ENCODE data around the gene PARD6G. TPM values are rescaled to one million over a fixed set of nuclear protein-coding genes. Genes with fewer than 3 reads are reported as not detected.

Gene PARD6G
- total and polyA plus RNA-seq, 2 experiments from 2014 or later, result 0.22 to 0.53 TPM

- no peak for DNase-seq
- H3K27me3 ChIP-seq (replicated peaks; ENCODE audit: insufficient read depth), result no peaks in the 10 kb centered on the region
- 72 to 76% methylated on average over 8 to 9 of the region's 9 CpGs for WGBS, 2 experiments (ENCODE audit: low coverage in 1 of 2, low lambda C conversion rate in 2 of 2, missing lambda C conversion rate in 2 of 2)
- H3K36me3 ChIP-seq (ENCODE audit: low read depth), result no peaks in the 10 kb centered on the region
- H3K4me2 ChIP-seq (ENCODE audit: unreplicated experiment), result no peak overlapping the region
- H3K27ac ChIP-seq, result no peak overlapping the region
- H3K79me2 ChIP-seq (ENCODE audit: insufficient read depth), result no peaks in the 10 kb centered on the region
- H3K9me2 ChIP-seq (ENCODE audit: insufficient read depth), result no peaks in the 10 kb centered on the region
- no peak for TF ChIP-seq EZH2 (IDR thresholded peaks at IDR 0.05; ENCODE audit: insufficient read depth, poor library complexity, severe bottlenecking)
- TF ChIP-seq EZH2phosphoT487 (IDR thresholded peaks at IDR 0.05; ENCODE audit: insufficient read depth, low read depth), result no peak
- no peaks in the 10 kb centered on the region for H4K20me1 ChIP-seq (ENCODE audit: insufficient read depth)
- no peaks in the 10 kb centered on the region for H3K9me3 ChIP-seq (ENCODE audit: low read depth)
- in situ Hi-C loops (cut with MboI), result no loop called here
- H3K4me3 ChIP-seq, result no peak overlapping the region
- H2AFZ ChIP-seq, result no peak overlapping the region
- H3K4me1 ChIP-seq (ENCODE audit: insufficient read depth), result no peaks in the 10 kb centered on the region
- H3F3A ChIP-seq (ENCODE audit: insufficient read depth), result no peaks in the 10 kb centered on the region
- no peak overlapping the region for H3K9ac ChIP-seq
Measured at GRCh38 chr18:80201739-80202138, 45.6 kb downstream of the PARD6G start.

GRCh38 chr18:80200932-80201672 is 46.2 kb downstream of the PARD6G start:
- no peak overlapping the region for H3K9ac ChIP-seq
- H3F3A ChIP-seq (ENCODE audit: insufficient read depth), result no peaks in the 10 kb centered on the region
- no peaks in the 10 kb centered on the region for H4K20me1 ChIP-seq (ENCODE audit: insufficient read depth)
- no peaks in the 10 kb centered on the region for H3K36me3 ChIP-seq (ENCODE audit: low read depth)
- H3K4me1 ChIP-seq (ENCODE audit: insufficient read depth), result no peaks in the 10 kb centered on the region
- no peak overlapping the region for H3K27ac ChIP-seq
- WGBS, 2 experiments (ENCODE audit: low coverage in 1 of 2, low lambda C conversion rate in 2 of 2, missing lambda C conversion rate in 2 of 2), result 59 to 63% methylated on average over 17 of the region's 17 CpGs
- no peak for DNase-seq
- no peak overlapping the region for H3K4me2 ChIP-seq (ENCODE audit: unreplicated experiment)
- in situ Hi-C loops (cut with MboI), result no loop called here
- TF ChIP-seq EZH2phosphoT487 (IDR thresholded peaks at IDR 0.05; ENCODE audit: insufficient read depth, low read depth) (no peak), EZH2 (IDR thresholded peaks at IDR 0.05; ENCODE audit: insufficient read depth, poor library complexity, severe bottlenecking) (no peak)
- H3K27me3 ChIP-seq (replicated peaks; ENCODE audit: insufficient read depth), result no peaks in the 10 kb centered on the region
- no peaks in the 10 kb centered on the region for H3K9me2 ChIP-seq (ENCODE audit: insufficient read depth)
- H3K4me3 ChIP-seq, result no peak overlapping the region
- H3K9me3 ChIP-seq (ENCODE audit: low read depth), result no peaks in the 10 kb centered on the region
- no peak overlapping the region for H2AFZ ChIP-seq
- no peaks in the 10 kb centered on the region for H3K79me2 ChIP-seq (ENCODE audit: insufficient read depth)

- Histone ChIP-seq H3K36me3 (ENCODE audit: low read depth) (no peaks in the 10 kb centered on the region), H3K9me2 (ENCODE audit: insufficient read depth) (no peaks in the 10 kb centered on the region), H3K9me3 (ENCODE audit: low read depth) (no peaks in the 10 kb centered on the region), H3K79me2 (ENCODE audit: insufficient read depth) (no peaks in the 10 kb centered on the region), H3K4me3 (no peak overlapping the region), H3K27me3 (replicated peaks; ENCODE audit: insufficient read depth) (no peaks in the 10 kb centered on the region), H3K4me1 (ENCODE audit: insufficient read depth) (no peaks in the 10 kb centered on the region), H3K27ac (no peak overlapping the region), H4K20me1 (ENCODE audit: insufficient read depth) (no peaks in the 10 kb centered on the region), H3K4me2 (ENCODE audit: unreplicated experiment) (no peak overlapping the region), H3F3A (ENCODE audit: insufficient read depth) (no peaks in the 10 kb centered on the region), H3K9ac (no peak overlapping the region), H2AFZ (0 out of 2 replicates have a peak overlapping the region, but pooled peaks have one; percentile 33)
- in situ Hi-C loops (cut with MboI), result no loop called here
- no peak for TF ChIP-seq EZH2 (IDR thresholded peaks at IDR 0.05; ENCODE audit: insufficient read depth, poor library complexity, severe bottlenecking)
- 42 to 47% methylated on average over 17 of the region's 17 CpGs for WGBS, 2 experiments (ENCODE audit: low coverage in 1 of 2, low lambda C conversion rate in 2 of 2, missing lambda C conversion rate in 2 of 2)
- peak; percentile 28 for DNase-seq
Measured at GRCh38 chr18:80200171-80200931, 47.0 kb downstream of the PARD6G start.

- Histone ChIP-seq H4K20me1 (ENCODE audit: insufficient read depth) (no peaks in the 10 kb centered on the region), H3K4me1 (ENCODE audit: insufficient read depth) (no peaks in the 10 kb centered on the region), H3K27ac (no peak overlapping the region), H3K79me2 (ENCODE audit: insufficient read depth) (no peaks in the 10 kb centered on the region), H2AFZ (no peak overlapping the region), H3K4me3 (no peak overlapping the region), H3K9me3 (ENCODE audit: low read depth) (no peaks in the 10 kb centered on the region), H3F3A (ENCODE audit: insufficient read depth) (no peaks in the 10 kb centered on the region), H3K27me3 (replicated peaks; ENCODE audit: insufficient read depth) (no peaks in the 10 kb centered on the region), H3K4me2 (ENCODE audit: unreplicated experiment) (no peak overlapping the region), H3K9me2 (ENCODE audit: insufficient read depth) (no peaks in the 10 kb centered on the region), H3K36me3 (ENCODE audit: low read depth) (no peaks in the 10 kb centered on the region), H3K9ac (no peak overlapping the region)
- TF ChIP-seq EZH2 (IDR thresholded peaks at IDR 0.05; ENCODE audit: insufficient read depth, poor library complexity, severe bottlenecking) (no peak), EZH2phosphoT487 (IDR thresholded peaks at IDR 0.05; ENCODE audit: insufficient read depth, low read depth) (no peak)
- DNase-seq, result no peak
- 91 to 93% methylated on average over 15 of the region's 15 CpGs for WGBS, 2 experiments (ENCODE audit: low coverage in 1 of 2, low lambda C conversion rate in 2 of 2, missing lambda C conversion rate in 2 of 2)
- in situ Hi-C loops (cut with MboI), result no loop called here
Measured at GRCh38 chr18:80198994-80199748, 48.1 kb downstream of the PARD6G start.

Data from GM23248 (cell line).